IMR-90 (cell line): Measurements from ENCODE around the gene PRR5. TPM values are rescaled to one million over a fixed set of nuclear protein-coding genes. Genes with fewer than 3 reads are reported as not detected.
A peak's percentile ranks its signal among the peaks of the same experiment; 100 is the strongest.

Experiments used
- ATAC-seq: fragments of 200-7000 bp; cut with Tn5 transposase; 2 replicates; pipeline ENCODE4 v1.9.1; 2020; ENCODE audit warnings: low read depth, mild to moderate bottlenecking, moderate library complexity
- BruUV-seq: library from RNA; stranded (reverse); fragments of 400-500 nt; replicated peaks from 2 replicates; lab custom pipeline; 2021; lab: Mats Ljungman, UMichigan
- CTCF ChIA-PET: fragments of 300-600 bp; formaldehyde crosslinking; extraction: SDS; loops from one replicate; lab custom pipeline; 2021; ENCODE audit warnings: antibody characterized with exemption; lab: Yijun Ruan, JAX
- POLR2A ChIA-PET: fragments of 300-600 bp; sonication (Branson Sonifier 250); formaldehyde crosslinking; loops from one replicate; lab custom pipeline; 2022; ENCODE audit warnings: antibody characterized with exemption; ENCODE audit not compliant: unreplicated experiment; lab: Charles Lee
- DNase-seq: peaks from one replicate; pipeline ENCODE4 v3.0.0; 2013
- H2AFZ ChIP-seq: replicated peaks from 2 replicates; pipeline ENCODE3; 2013; ENCODE audit warnings: low read length, mild to moderate bottlenecking; ENCODE audit not compliant: poor library complexity
- H2AK5ac ChIP-seq: 2 replicates; pipeline ENCODE4 v1.6.1; 2013; ENCODE audit warnings: low read depth, low read length, inconsistent platforms
- H2AK9ac ChIP-seq: replicated peaks from 2 replicates; pipeline ENCODE3; 2013; ENCODE audit warnings: mild to moderate bottlenecking, low read depth, low read length, moderate library complexity; ENCODE audit not compliant: poor library complexity
- H2BK120ac ChIP-seq: 2 replicates; pipeline ENCODE4 v1.6.1; 2013; ENCODE audit warnings: low read depth, low read length, inconsistent platforms
- H2BK15ac ChIP-seq: 3 replicates; pipeline ENCODE4 v1.6.1; 2013; ENCODE audit warnings: low read depth, low read length, inconsistent platforms
- H2BK20ac ChIP-seq: 2 replicates; pipeline ENCODE4 v1.6.1; 2013; ENCODE audit warnings: low read depth, mild to moderate bottlenecking, inconsistent platforms, low read length, moderate library complexity
- H2BK5ac ChIP-seq: 2 replicates; pipeline ENCODE4 v1.6.1; 2013; ENCODE audit warnings: mild to moderate bottlenecking, low read depth, low read length, inconsistent platforms; ENCODE audit not compliant: poor library complexity, severe bottlenecking
- H3K14ac ChIP-seq: replicated peaks from 2 replicates; pipeline ENCODE4 v1.6.1; 2013; ENCODE audit warnings: low read depth, low read length, inconsistent platforms
- H3K18ac ChIP-seq: 2 replicates; pipeline ENCODE4 v1.6.1; 2013; ENCODE audit warnings: low read depth, low read length, control low read depth
- H3K23ac ChIP-seq: 2 replicates; pipeline ENCODE4 v1.6.1; 2013; ENCODE audit warnings: low read depth, low read length, inconsistent platforms
- H3K27ac ChIP-seq: 2 replicates; pipeline ENCODE4 v1.5.1; 2013; ENCODE audit warnings: mild to moderate bottlenecking, control low read depth, low read length; ENCODE audit not compliant: insufficient read depth
- H3K27me3 ChIP-seq: 2 replicates; pipeline ENCODE4 v1.6.1; 2013; ENCODE audit warnings: low read length; ENCODE audit not compliant: control insufficient read depth, insufficient read depth
- H3K36me3 ChIP-seq: 2 replicates; pipeline ENCODE4 v1.6.1; 2013; ENCODE audit warnings: low read length, mixed read lengths; ENCODE audit not compliant: control insufficient read depth, insufficient read depth
- H3K4ac ChIP-seq: 2 replicates; pipeline ENCODE4 v1.6.1; 2013; ENCODE audit warnings: low read depth, low read length, inconsistent platforms
- H3K4me1 ChIP-seq: 2 replicates; pipeline ENCODE4 v1.6.1; 2013; ENCODE audit warnings: low read length, mixed read lengths; ENCODE audit not compliant: control insufficient read depth, insufficient read depth
- H3K4me2 ChIP-seq: 2 replicates; pipeline ENCODE4 v1.6.1; 2013; ENCODE audit warnings: low read depth, mild to moderate bottlenecking, control low read depth, low read length, moderate library complexity
- H3K4me3 ChIP-seq: 2 replicates; pipeline ENCODE4 v1.5.1; 2013; ENCODE audit warnings: low read depth, mild to moderate bottlenecking, control low read depth, low read length, moderate library complexity; ENCODE audit not compliant: insufficient read depth
- H3K56ac ChIP-seq: 2 replicates; pipeline ENCODE4 v1.6.1; 2013; ENCODE audit warnings: low read length, inconsistent platforms; ENCODE audit not compliant: insufficient read depth; ENCODE audit errors: extremely low read depth
- H3K79me1 ChIP-seq, 2 experiments: 2 replicates each; pipeline ENCODE4 v1.6.1; 2013; ENCODE audit warnings: low read length in 2 of 2, inconsistent platforms in 1 of 2, low read depth in 1 of 2
- H3K9ac ChIP-seq: 2 replicates; pipeline ENCODE4 v1.6.1; 2013; ENCODE audit warnings: low read depth, low read length, control low read depth
- H3K9me1 ChIP-seq: 2 replicates; pipeline ENCODE4 v1.6.1; 2013; ENCODE audit warnings: low read length, inconsistent platforms; ENCODE audit not compliant: insufficient read depth
- H3K9me3 ChIP-seq: 2 replicates; pipeline ENCODE4 v1.6.1; 2013; ENCODE audit warnings: low read length; ENCODE audit not compliant: control insufficient read depth, insufficient read depth
- H4K20me1 ChIP-seq: 2 replicates; pipeline ENCODE4 v1.6.1; 2013; ENCODE audit warnings: low read length, inconsistent platforms; ENCODE audit not compliant: insufficient read depth
- H4K5ac ChIP-seq: 2 replicates; pipeline ENCODE4 v1.6.1; 2013; ENCODE audit warnings: mild to moderate bottlenecking, low read depth, low read length, control low read depth
- H4K8ac ChIP-seq, 2 experiments: 2 replicates each; pipeline ENCODE4 v1.6.1; 2013; ENCODE audit warnings: low read depth in 2 of 2, low read length in 2 of 2, control low read depth in 1 of 2, inconsistent platforms in 1 of 2
- H4K91ac ChIP-seq: 2 replicates; pipeline ENCODE4 v1.6.1; 2013; ENCODE audit warnings: low read depth, low read length, inconsistent platforms; ENCODE audit not compliant: insufficient read depth
- BHLHE40 ChIP-seq: fragments of 150-350 bp; IDR thresholded peaks from 2 replicates; pipeline ENCODE4 v1.6.1; 2016; ENCODE audit warnings: mild to moderate bottlenecking, low read depth, low read length
- CEBPB ChIP-seq: IDR thresholded peaks from 2 replicates; pipeline ENCODE4 v1.6.1; 2012; ENCODE audit warnings: low read depth, low read length, improper control_type of control experiment
- CHD1 ChIP-seq: IDR thresholded peaks from 2 replicates; pipeline ENCODE4 v1.6.1; 2012; ENCODE audit warnings: low read depth, low read length, improper control_type of control experiment
- CTCF ChIP-seq: conservative IDR thresholded peaks from 2 replicates; pipeline ENCODE4 v1.5.1; 2012; ENCODE audit warnings: mild to moderate bottlenecking, low read depth, low read length, improper control_type of control experiment
- FOS ChIP-seq: fragments of 150-350 bp; IDR thresholded peaks from 2 replicates; pipeline ENCODE4 v1.6.1; 2016; ENCODE audit warnings: low read depth, low read length
- MAFK ChIP-seq: IDR thresholded peaks from 2 replicates; pipeline ENCODE4 v1.6.1; 2012; ENCODE audit warnings: low read depth, low read length, improper control_type of control experiment
- MXI1 ChIP-seq: IDR thresholded peaks from 2 replicates; pipeline ENCODE4 v1.6.1; 2012; ENCODE audit warnings: low read depth, mild to moderate bottlenecking, low read length, moderate library complexity, borderline replicate concordance
- POLR2A ChIP-seq: IDR thresholded peaks from 2 replicates; pipeline ENCODE4 v1.6.1; 2012; ENCODE audit warnings: mild to moderate bottlenecking, low read depth, low read length
- RFX5 ChIP-seq: IDR thresholded peaks from 2 replicates; pipeline ENCODE4 v1.8.0; 2012; ENCODE audit warnings: low read depth, mild to moderate bottlenecking, low read length, moderate library complexity
- SMC3 ChIP-seq: fragments of 150-350 bp; IDR thresholded peaks from 2 replicates; pipeline ENCODE4 v1.6.1; 2016; ENCODE audit warnings: low read depth, mild to moderate bottlenecking, antibody characterized with exemption, low read length, moderate library complexity
- USF2 ChIP-seq: fragments of 150-350 bp; IDR thresholded peaks from 2 replicates; pipeline ENCODE4 v1.6.1; 2017; ENCODE audit warnings: mild to moderate bottlenecking, antibody characterized with exemption, low read length, low read depth
- WGBS, 2 experiments: methylation state at CpG; one replicate each; pipeline versions ENCODE4 v1.1.5 to v1.1.7; 2013; ENCODE audit warnings: missing lambda C conversion rate in 2 of 2; ENCODE audit not compliant: insufficient read length in 1 of 2; ENCODE audit errors: extremely low coverage in 2 of 2; 5-methylcytosine and 5-hydroxymethylcytosine counted together
- dilution Hi-C: fragments of 300-500 bp; cut with HindIII; formaldehyde crosslinking; loops from one replicate; pipeline ENCODE4 v1.14.3; 2018; ENCODE audit warnings: low sequenced_read_pairs; ENCODE audit not compliant: unreplicated experiment
- in situ Hi-C: fragments of 300-500 bp; cut with MboI; formaldehyde crosslinking; loops from 3 replicates; pipeline ENCODE4 v1.14.3; 2019; ENCODE audit warnings: low sequenced_read_pairs, inconsistent platforms, mixed read lengths
- intact Hi-C: fragments of 100-400 bp; cut with micrococcal nuclease; formaldehyde crosslinking; loops from 2 replicates; pipeline ENCODE4 v1.10.0; 2022
- polyA plus RNA-seq, 3 experiments: library from polyadenylated mRNA; depleted of rRNA; stranded (reverse); fragments of >200 nt; gene quantifications; 2 replicates each; pipeline ENCODE4 v1.2.3, GENCODE V29; 2012; ENCODE audit warnings: low replicate concordance in 1 of 3
- total RNA-seq: library from RNA; depleted of rRNA; stranded (reverse); fragments of >200 nt; gene quantifications from 2 replicates; pipeline ENCODE4 v1.2.3, GENCODE V29; 2012

Gene PRR5
- total and polyA plus RNA-seq, 2 of the 4 experiments (the other 2 are of a cell fraction), result 8.1 to 24.3 TPM

- Histone ChIP-seq H4K20me1 (peaks cover 27% of the 10 kb centered on the region), H4K8ac (no peak overlapping the region), H3K18ac (no peak overlapping the region), H3K9me1 (peaks cover 5% of the 10 kb centered on the region; the same call in 1 of the 2 replicates), H2AK5ac (no peak overlapping the region), H2BK120ac (no peak overlapping the region), H3K9ac (no peak overlapping the region), H4K5ac (no peak overlapping the region), H4K91ac (no peak overlapping the region), H3K14ac (no peak overlapping the region), H2BK5ac (no peak overlapping the region), H3K36me3 (peaks cover 4% of the 10 kb centered on the region; the same call in 1 of the 2 replicates), H3K4me2 (no peak overlapping the region), H2AK9ac (peak overlapping the region; percentile 88), H3K9me3 (no peaks in the 10 kb centered on the region), H3K4me1 (peaks cover 15% of the 10 kb centered on the region), H2AFZ (no peak overlapping the region), H2BK15ac (no peak overlapping the region), H3K79me1 (peaks cover 19 to 21% of the 10 kb centered on the region in 2 experiments; a peak in 2 of 4 replicates), H2BK20ac (no peak overlapping the region), H3K56ac (no peak overlapping the region), H3K4me3 (no peak overlapping the region), H3K23ac (no peak overlapping the region), H3K4ac (no peak overlapping the region), H3K27ac (no peak overlapping the region), H3K27me3 (no peaks in the 10 kb centered on the region)
- dilution Hi-C loops (no loop called here), intact Hi-C loops (no loop called here), in situ Hi-C loops (no loop called here)
- WGBS, 2 experiments, result 78% methylated on average over 4 of the region's 10 CpGs; no CpG with 5 or more reads in 1 of the 2 experiments
- no peak for ATAC-seq
- POLR2A ChIA-PET, result no interaction called here
- no TSS peak for BruUV-seq
- no peak for TF ChIP-seq POLR2A
- TF ChIP-seq MXI1, result no peak
- no peak for TF ChIP-seq CEBPB
- no peak for TF ChIP-seq BHLHE40
- no peak for TF ChIP-seq MAFK
- TF ChIP-seq USF2, result no peak
- no peak for TF ChIP-seq RFX5
- no peak for TF ChIP-seq FOS
- no peak for TF ChIP-seq CHD1
- TF ChIP-seq SMC3, result no peak
- TF ChIP-seq CTCF, result no peak
- CTCF ChIA-PET, result no interaction called here
- DNase-seq, result no peak
Measured at GRCh38 chr22:44707178-44707577, 5.2 kb downstream of the PRR5 start.
